Endothelial cell (in vitro differentiated cells): ENCODE data around the gene ANKS1A. TPM values are rescaled to one million over a fixed set of nuclear protein-coding genes. Genes with fewer than 3 reads are reported as not detected.

Experiments
- DNase-seq: peaks from one replicate; pipeline ENCODE4 v3.0.0; 2021; ENCODE audit warnings: low spot score
- H3K27ac Mint-ChIP-seq: one replicate; pipeline ENCODE4 v1.8.0; 2021; ENCODE audit warnings: mixed read lengths, inconsistent platforms; ENCODE audit not compliant: unreplicated experiment
- H3K27me3 Mint-ChIP-seq: one replicate; pipeline ENCODE4 v1.8.0; 2021; ENCODE audit warnings: mild to moderate bottlenecking, moderate library complexity, mixed read lengths, inconsistent platforms; ENCODE audit not compliant: unreplicated experiment
- H3K36me3 Mint-ChIP-seq: one replicate; pipeline ENCODE4 v1.8.0; 2021; ENCODE audit warnings: mild to moderate bottlenecking, low read depth, mixed read lengths, inconsistent platforms; ENCODE audit not compliant: unreplicated experiment
- H3K4me1 Mint-ChIP-seq: one replicate; pipeline ENCODE4 v1.8.0; 2021; ENCODE audit warnings: mild to moderate bottlenecking, mixed read lengths, inconsistent platforms; ENCODE audit not compliant: unreplicated experiment
- H3K4me3 Mint-ChIP-seq: one replicate; pipeline ENCODE4 v1.8.0; 2021; ENCODE audit warnings: mild to moderate bottlenecking, mixed read lengths, inconsistent platforms; ENCODE audit not compliant: unreplicated experiment
- H3K9me3 Mint-ChIP-seq: one replicate; pipeline ENCODE4 v1.8.0; 2021; ENCODE audit warnings: mixed read lengths, inconsistent platforms; ENCODE audit not compliant: unreplicated experiment
- total RNA-seq: library from RNA; stranded (reverse); fragmentation: NEBNext Ultra II Directional; extraction: Animal tissue kit (Norgen Biotek cat#: 25700); gene quantifications from one replicate; pipeline ENCODE4 v1.2.1, GENCODE V29; 2021; ENCODE audit not compliant: unreplicated experiment
- TF ChIP-seq, protein P1 (sequence below): fragments of 200-600 bp; sonication (generic); IDR thresholded peaks from one replicate; pipeline ENCODE4 v1.5.0; 2021; ENCODE audit warnings: antibody characterized with exemption; ENCODE audit not compliant: unreplicated experiment

ANKS1A gene
- total RNA-seq, 1 donor from 2014 or later = 20.1 TPM

DNA sequence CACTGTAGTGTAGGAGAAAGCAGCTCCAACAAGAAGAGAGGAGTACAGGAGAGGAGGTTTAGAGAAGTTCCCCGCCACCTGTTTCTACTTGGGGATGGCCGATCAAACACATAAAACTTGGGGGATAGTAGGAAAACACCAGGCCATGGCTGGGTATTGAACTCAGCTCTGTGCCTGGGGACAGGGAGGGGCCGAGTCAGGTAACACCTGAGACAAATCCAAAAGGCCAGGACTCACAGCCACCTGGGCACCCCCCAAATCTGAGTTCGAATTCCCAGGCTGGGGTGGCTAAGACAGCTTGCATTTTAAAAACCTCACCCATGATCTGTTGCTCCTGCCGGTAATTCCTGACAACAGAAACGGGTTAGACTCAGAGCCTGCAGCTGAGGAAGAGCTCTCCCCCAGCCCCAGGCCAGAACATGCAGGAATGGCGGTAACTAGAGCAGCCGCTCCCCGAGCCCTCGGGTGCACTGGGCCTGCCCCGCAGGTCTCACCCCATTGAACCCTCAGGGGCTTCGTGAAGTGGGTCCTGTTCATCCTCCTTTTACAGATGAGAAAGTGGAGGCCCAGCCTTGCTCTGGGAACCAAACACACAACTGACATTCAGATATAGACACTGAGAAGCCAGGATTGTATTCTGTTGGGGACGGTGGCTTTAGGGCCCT lies 191.1 kb downstream of the ANKS1A start:
- peaks cover 9% of the 10 kb centered on the region for H3K4me1 Mint-ChIP-seq
- TF ChIP-seq, protein P1, sequence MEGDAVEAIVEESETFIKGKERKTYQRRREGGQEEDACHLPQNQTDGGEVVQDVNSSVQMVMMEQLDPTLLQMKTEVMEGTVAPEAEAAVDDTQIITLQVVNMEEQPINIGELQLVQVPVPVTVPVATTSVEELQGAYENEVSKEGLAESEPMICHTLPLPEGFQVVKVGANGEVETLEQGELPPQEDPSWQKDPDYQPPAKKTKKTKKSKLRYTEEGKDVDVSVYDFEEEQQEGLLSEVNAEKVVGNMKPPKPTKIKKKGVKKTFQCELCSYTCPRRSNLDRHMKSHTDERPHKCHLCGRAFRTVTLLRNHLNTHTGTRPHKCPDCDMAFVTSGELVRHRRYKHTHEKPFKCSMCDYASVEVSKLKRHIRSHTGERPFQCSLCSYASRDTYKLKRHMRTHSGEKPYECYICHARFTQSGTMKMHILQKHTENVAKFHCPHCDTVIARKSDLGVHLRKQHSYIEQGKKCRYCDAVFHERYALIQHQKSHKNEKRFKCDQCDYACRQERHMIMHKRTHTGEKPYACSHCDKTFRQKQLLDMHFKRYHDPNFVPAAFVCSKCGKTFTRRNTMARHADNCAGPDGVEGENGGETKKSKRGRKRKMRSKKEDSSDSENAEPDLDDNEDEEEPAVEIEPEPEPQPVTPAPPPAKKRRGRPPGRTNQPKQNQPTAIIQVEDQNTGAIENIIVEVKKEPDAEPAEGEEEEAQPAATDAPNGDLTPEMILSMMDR = no peak
- DNase-seq = no peak
- H3K27ac Mint-ChIP-seq = peak overlapping the region; percentile 18
- peaks cover 14% of the 10 kb centered on the region for H3K36me3 Mint-ChIP-seq
- H3K4me3 Mint-ChIP-seq = no peak overlapping the region
- H3K27me3 Mint-ChIP-seq = peaks cover 6% of the 10 kb centered on the region
- H3K9me3 Mint-ChIP-seq = no peaks in the 10 kb centered on the region

DNA sequence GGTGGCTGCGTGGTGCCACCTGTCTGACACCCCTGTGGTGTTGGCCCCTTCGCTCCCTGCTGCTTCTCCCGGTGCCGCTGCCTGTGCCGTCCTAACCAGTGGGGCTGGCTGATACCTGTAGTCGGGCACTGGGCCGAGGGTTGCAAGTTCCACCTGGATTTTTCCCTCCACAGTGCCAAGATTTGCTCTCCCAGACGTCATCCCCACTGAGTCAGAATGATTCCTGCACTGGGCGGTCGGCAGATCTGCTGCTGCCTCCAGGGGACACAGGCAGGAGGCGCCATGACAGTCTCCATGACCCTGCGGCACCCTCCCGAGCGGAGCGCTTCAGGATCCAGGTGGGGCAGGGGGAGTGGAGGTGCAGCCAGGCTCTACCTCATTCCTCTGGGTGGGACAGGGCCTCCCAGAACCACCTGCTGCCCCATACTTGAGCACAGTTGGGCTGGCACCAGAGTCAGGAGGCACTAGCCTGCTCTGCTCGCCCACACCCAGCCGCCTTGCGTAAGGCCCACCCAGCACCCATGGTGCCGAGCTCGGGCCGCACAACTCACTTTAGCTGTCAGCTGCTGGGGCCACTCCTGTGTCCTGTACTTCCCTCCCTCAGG lies 191.9 kb downstream of the ANKS1A start:
- H3K4me1 Mint-ChIP-seq = peaks cover 9% of the 10 kb centered on the region
- H3K36me3 Mint-ChIP-seq = peaks cover 14% of the 10 kb centered on the region
- no peak for DNase-seq
- no peaks in the 10 kb centered on the region for H3K9me3 Mint-ChIP-seq
- H3K27me3 Mint-ChIP-seq = peaks cover 8% of the 10 kb centered on the region
- no peak overlapping the region for H3K27ac Mint-ChIP-seq
- H3K4me3 Mint-ChIP-seq = no peak overlapping the region
- TF ChIP-seq, protein P1 = no peak

DNA sequence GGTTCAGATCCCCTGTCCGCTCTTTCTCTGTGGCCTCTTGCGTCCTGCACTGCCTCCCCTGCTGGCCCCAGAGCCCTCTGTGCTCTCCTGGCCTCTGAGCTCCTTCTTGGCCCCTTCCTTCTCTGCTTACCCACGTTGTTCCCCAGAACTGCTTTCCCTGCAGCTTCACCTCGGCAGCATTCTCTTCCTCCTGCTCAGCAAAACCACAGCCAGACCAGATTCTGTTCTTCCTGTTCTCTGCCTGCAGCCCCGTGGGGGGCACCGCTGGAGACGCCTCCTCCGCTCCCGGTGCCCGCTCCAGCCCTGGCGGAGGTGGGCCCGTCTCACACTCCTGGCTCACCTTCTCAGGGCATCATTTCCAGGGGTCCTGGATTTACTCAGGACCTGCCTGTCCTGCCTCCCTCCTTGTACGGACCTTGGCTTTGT lies 192.4 kb downstream of the ANKS1A start:
- TF ChIP-seq, protein P1 = no peak
- Mint-ChIP-seq H3K4me1 (peaks cover 12% of the 10 kb centered on the region), H3K27ac (peak overlapping the region; percentile 75)

DNA sequence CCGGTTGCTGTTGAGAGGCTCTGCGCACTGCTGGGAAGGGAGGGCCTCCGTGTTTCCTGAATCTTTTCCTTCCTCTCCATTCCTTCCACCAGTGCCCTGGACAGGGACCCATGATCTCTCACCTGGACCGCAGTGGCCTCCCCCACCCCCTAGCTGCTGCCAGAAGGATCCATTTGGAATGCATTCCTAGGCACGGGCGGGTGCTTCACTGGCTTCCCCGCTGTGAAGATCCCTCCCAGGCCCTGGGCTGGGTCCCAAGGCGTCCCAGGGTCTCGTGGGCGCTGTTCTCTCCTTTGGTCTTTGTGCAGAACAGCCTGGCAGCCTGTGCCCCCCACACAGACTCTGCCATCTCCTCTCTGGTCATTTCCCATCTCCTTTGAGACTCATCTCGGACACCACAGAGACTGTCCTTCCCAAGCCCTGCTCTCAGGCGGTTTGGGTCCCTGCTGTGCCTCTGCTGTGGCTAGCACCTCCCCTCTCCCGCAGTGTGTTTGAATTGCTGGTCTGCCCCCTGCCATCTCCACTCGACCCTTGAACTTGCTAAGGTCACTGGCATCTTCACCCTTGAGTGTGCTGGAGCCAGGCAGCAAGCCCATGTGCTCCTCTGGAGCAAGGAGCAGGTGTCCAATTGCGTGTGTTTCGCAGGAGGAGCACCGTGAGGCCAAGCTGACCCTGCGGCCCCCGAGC lies 193.1 kb downstream of the ANKS1A start:
- peaks cover 20% of the 10 kb centered on the region for H3K36me3 Mint-ChIP-seq
- no peak for DNase-seq
- H3K9me3 Mint-ChIP-seq = no peaks in the 10 kb centered on the region
- H3K4me3 Mint-ChIP-seq = no peak overlapping the region
- peak overlapping the region; percentile 21 for H3K27ac Mint-ChIP-seq
- H3K4me1 Mint-ChIP-seq = peaks cover 12% of the 10 kb centered on the region
- TF ChIP-seq, protein P1 = no peak
- peaks cover 8% of the 10 kb centered on the region for H3K27me3 Mint-ChIP-seq

More for the DNA sequence above, 192.4 kb downstream of the ANKS1A start:
- Mint-ChIP-seq H3K36me3 (peaks cover 19% of the 10 kb centered on the region), H3K27me3 (peaks cover 8% of the 10 kb centered on the region), H3K4me3 (no peak overlapping the region), H3K9me3 (no peaks in the 10 kb centered on the region)
- no peak for DNase-seq
